HepG2 (cell line): Measurements from ENCODE around the gene CCN6. TPM values are rescaled to one million over a fixed set of nuclear protein-coding genes. Genes with fewer than 3 reads are reported as not detected.

Experiments used
- AGO1 ChIP-seq: fragments of 200-400 bp; formaldehyde crosslinking; IDR thresholded peaks from 2 replicates; pipeline ENCODE4 v1.6.1; 2017; ENCODE audit warnings: mild to moderate bottlenecking, low read depth, low read length, moderate library complexity; ENCODE audit not compliant: poor library complexity, severe bottlenecking
- ASH2L ChIP-seq: fragments of 300-600, 200-600 bp; sonication (generic); IDR thresholded peaks from 2 replicates; pipeline ENCODE4 v1.7.0; 2017; ENCODE audit warnings: low read depth, mild to moderate bottlenecking, moderate library complexity, mixed read lengths, low read length; ENCODE audit not compliant: insufficient read length
- ELF3 ChIP-seq: IDR thresholded peaks from 2 replicates; pipeline ENCODE4 v1.6.1; 2016; ENCODE audit warnings: missing genetic modification reagents, missing compliant biosample characterization
- ETV6 ChIP-seq: sonication (generic); formaldehyde crosslinking; conservative IDR thresholded peaks from 2 replicates; pipeline ENCODE4 v1.4.0; 2020; ENCODE audit warnings: missing genetic modification reagents
- GLI4 ChIP-seq: sonication (generic); formaldehyde crosslinking; IDR thresholded peaks from 2 replicates; pipeline ENCODE4 v1.5.1; 2020; ENCODE audit warnings: missing genetic modification reagents, mild to moderate bottlenecking, moderate library complexity, borderline replicate concordance
- HDAC1 ChIP-seq: sonication (generic); formaldehyde crosslinking; IDR thresholded peaks from 2 replicates; pipeline ENCODE4 v1.5.1; 2020; ENCODE audit warnings: mild to moderate bottlenecking, missing genetic modification reagents
- KAT2B ChIP-seq: fragments of 150-350 bp; IDR thresholded peaks from 2 replicates; pipeline ENCODE4 v1.6.1; 2014; ENCODE audit warnings: low read depth, low read length, borderline replicate concordance
- MLLT10 ChIP-seq: sonication (generic); formaldehyde crosslinking; IDR thresholded peaks from 2 replicates; pipeline ENCODE4 v1.4.0; 2020; ENCODE audit warnings: missing genetic modification reagents
- SALL1 ChIP-seq: sonication (generic); formaldehyde crosslinking; IDR thresholded peaks from 2 replicates; pipeline ENCODE4 v1.8.0; 2022; ENCODE audit warnings: mild to moderate bottlenecking, missing genetic modification reagents
- SIX4 ChIP-seq: sonication (generic); formaldehyde crosslinking; IDR thresholded peaks from 2 replicates; pipeline ENCODE4 v1.4.0; 2020; ENCODE audit warnings: missing genetic modification reagents
- ZNF414 ChIP-seq: sonication (generic); formaldehyde crosslinking; IDR thresholded peaks from 2 replicates; pipeline ENCODE4 v1.5.0; 2020; ENCODE audit warnings: missing genetic modification reagents
- ZNF552 ChIP-seq: sonication (generic); formaldehyde crosslinking; IDR thresholded peaks from 2 replicates; pipeline ENCODE4 v1.9.0; 2022; ENCODE audit warnings: missing genetic modification reagents, mild to moderate bottlenecking, borderline replicate concordance
- ZNF660 ChIP-seq: sonication (generic); formaldehyde crosslinking; IDR thresholded peaks from 2 replicates; pipeline ENCODE4 v1.5.1; 2020; ENCODE audit warnings: mild to moderate bottlenecking, low read depth, missing genetic modification reagents, borderline replicate concordance
- ZNF773 ChIP-seq: sonication (generic); formaldehyde crosslinking; IDR thresholded peaks from 2 replicates; pipeline ENCODE4 v1.4.0; 2020; ENCODE audit warnings: missing genetic modification reagents, borderline replicate concordance
- polyA plus RNA-seq, 8 experiments: library from polyadenylated mRNA; depleted of rRNA in 3 of 8; stranded (reverse) in 7 of 8; unstranded in 1 of 8; fragments of >200 nt; fragmentation: Illumina TruSeq in 4 of 8; extraction: Trizol in 4 of 8; gene quantifications; 2 replicates each; pipeline versions ENCODE4 v1.2.1 to v1.2.3, GENCODE V29; 2011 to 2016; ENCODE audit warnings: low read depth in 4 of 8, missing spikeins in 1 of 8, mixed read lengths in 1 of 8; ENCODE audit not compliant: insufficient read depth in 1 of 8
- total RNA-seq, 5 experiments: library from RNA; depleted of rRNA; stranded (reverse); fragments of >200 nt; fragmentation: Illumina TruSeq; extraction: Trizol; gene quantifications; 2 replicates each; pipeline ENCODE4 v1.2.3, GENCODE V29; 2016; ENCODE audit warnings: low read depth in 1 of 5
- TF ChIP-seq, protein P1 (sequence below), 2 experiments: sonication (generic) in 1 of 2; formaldehyde crosslinking in 1 of 2; IDR thresholded peaks; 2 replicates each; pipeline versions ENCODE4 v1.4.0 to v1.6.1; 2016 to 2020; ENCODE audit warnings: borderline replicate concordance in 1 of 2, low read depth in 1 of 2, mild to moderate bottlenecking in 1 of 2, missing genetic modification reagents in 1 of 2

CCN6 gene
- total and polyA plus RNA-seq, 2 of the 13 experiments (the other 11 are each of a cell fraction or from before 2014, with no cell fraction given) = not detected

DNA sequence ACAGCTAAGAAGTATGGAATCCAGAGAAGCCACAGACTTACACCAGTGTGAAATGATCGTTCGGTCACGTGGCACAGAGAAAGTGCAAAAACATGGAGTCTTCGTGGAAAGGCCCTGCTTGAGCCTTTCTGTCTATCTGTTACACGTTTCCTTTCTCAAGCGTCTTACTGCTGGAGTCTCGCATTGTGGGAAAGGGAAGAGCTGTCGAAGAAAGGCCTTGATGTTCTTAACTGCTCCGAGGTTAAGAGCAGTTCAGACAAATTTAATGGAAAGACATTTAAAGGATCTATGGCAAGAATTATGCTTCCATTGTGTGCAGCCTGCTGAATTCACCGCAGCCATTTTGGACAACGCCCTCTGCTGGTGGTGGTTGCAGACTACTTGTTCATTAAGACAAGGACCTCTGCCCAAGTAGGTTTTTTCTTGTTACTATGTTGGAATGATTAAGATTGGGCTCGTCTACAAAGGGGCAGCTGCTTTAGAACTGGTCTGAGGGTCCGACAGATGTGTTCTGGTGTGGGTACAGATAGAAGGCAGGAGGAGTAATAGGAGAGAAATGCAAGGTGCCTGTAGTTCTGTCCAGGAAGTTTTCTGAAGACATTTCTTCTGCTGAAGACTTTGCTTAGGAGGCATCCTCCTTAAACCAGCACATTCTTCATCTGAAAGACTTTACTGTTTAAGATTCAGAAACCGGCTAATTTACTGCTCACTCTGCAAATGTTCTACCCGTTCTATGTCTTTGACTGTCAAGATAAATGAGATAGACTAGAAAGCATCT, 24.7 kb upstream of the CCN6 start (continued):
- TF ChIP-seq, protein P1, sequence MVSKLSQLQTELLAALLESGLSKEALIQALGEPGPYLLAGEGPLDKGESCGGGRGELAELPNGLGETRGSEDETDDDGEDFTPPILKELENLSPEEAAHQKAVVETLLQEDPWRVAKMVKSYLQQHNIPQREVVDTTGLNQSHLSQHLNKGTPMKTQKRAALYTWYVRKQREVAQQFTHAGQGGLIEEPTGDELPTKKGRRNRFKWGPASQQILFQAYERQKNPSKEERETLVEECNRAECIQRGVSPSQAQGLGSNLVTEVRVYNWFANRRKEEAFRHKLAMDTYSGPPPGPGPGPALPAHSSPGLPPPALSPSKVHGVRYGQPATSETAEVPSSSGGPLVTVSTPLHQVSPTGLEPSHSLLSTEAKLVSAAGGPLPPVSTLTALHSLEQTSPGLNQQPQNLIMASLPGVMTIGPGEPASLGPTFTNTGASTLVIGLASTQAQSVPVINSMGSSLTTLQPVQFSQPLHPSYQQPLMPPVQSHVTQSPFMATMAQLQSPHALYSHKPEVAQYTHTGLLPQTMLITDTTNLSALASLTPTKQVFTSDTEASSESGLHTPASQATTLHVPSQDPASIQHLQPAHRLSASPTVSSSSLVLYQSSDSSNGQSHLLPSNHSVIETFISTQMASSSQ (IDR thresholded peaks at IDR 0.05; ENCODE audit: low read depth) = no peak
- TF ChIP-seq, protein P1 (CRISPR knock-in tag; IDR thresholded peaks at IDR 0.05; ENCODE audit: borderline replicate concordance) = no peak
- TF ChIP-seq ETV6 (CRISPR knock-in tag) = no peak
- no peak for TF ChIP-seq ELF3 (CRISPR knock-in tag)
- TF ChIP-seq SALL1 (CRISPR knock-in tag) = peak; percentile 10; the same call in 1 of the 2 replicates
- no peak for TF ChIP-seq KAT2B
- no peak for TF ChIP-seq HDAC1 (CRISPR knock-in tag)
- TF ChIP-seq ZNF414 (CRISPR knock-in tag) = no peak
- no peak for TF ChIP-seq ZNF773 (CRISPR knock-in tag)
- TF ChIP-seq ASH2L = no peak
- no peak for TF ChIP-seq MLLT10 (CRISPR knock-in tag)
- TF ChIP-seq ZNF552 = no peak
- TF ChIP-seq ZNF660 (CRISPR knock-in tag) = no peak
- no peak for TF ChIP-seq AGO1
- TF ChIP-seq GLI4 = no peak
- no peak for TF ChIP-seq SIX4 (CRISPR knock-in tag)
